ENCODE results near the gene ERVK3-1. TPM values are rescaled to one million over a fixed set of nuclear protein-coding genes. Genes with fewer than 3 reads are reported as not detected.

ERVK3-1 gene
- total and polyA plus RNA-seq, 2 of the 13 experiments (the other 11 are each of a cell fraction or from before 2014, with no cell fraction given): 28.5 to 38.7 TPM

- no peak for TF ChIP-seq ZNF362 (CRISPR knock-in tag; IDR thresholded peaks at IDR 0.05; ENCODE audit: borderline replicate concordance)
- no peak for TF ChIP-seq PHF20 (CRISPR knock-in tag; IDR thresholded peaks at IDR 0.05)
- TF ChIP-seq, protein P1, sequence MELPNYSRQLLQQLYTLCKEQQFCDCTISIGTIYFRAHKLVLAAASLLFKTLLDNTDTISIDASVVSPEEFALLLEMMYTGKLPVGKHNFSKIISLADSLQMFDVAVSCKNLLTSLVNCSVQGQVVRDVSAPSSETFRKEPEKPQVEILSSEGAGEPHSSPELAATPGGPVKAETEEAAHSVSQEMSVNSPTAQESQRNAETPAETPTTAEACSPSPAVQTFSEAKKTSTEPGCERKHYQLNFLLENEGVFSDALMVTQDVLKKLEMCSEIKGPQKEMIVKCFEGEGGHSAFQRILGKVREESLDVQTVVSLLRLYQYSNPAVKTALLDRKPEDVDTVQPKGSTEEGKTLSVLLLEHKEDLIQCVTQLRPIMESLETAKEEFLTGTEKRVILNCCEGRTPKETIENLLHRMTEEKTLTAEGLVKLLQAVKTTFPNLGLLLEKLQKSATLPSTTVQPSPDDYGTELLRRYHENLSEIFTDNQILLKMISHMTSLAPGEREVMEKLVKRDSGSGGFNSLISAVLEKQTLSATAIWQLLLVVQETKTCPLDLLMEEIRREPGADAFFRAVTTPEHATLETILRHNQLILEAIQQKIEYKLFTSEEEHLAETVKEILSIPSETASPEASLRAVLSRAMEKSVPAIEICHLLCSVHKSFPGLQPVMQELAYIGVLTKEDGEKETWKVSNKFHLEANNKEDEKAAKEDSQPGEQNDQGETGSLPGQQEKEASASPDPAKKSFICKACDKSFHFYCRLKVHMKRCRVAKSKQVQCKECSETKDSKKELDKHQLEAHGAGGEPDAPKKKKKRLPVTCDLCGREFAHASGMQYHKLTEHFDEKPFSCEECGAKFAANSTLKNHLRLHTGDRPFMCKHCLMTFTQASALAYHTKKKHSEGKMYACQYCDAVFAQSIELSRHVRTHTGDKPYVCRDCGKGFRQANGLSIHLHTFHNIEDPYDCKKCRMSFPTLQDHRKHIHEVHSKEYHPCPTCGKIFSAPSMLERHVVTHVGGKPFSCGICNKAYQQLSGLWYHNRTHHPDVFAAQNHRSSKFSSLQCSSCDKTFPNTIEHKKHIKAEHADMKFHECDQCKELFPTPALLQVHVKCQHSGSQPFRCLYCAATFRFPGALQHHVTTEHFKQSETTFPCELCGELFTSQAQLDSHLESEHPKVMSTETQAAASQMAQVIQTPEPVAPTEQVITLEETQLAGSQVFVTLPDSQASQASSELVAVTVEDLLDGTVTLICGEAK (IDR thresholded peaks at IDR 0.05): no peak
- TF ChIP-seq, protein P1 (CRISPR knock-in tag; IDR thresholded peaks at IDR 0.05): no peak
- TF ChIP-seq IRX3 (CRISPR knock-in tag; IDR thresholded peaks at IDR 0.05; ENCODE audit: borderline replicate concordance, low read depth): no peak
- TF ChIP-seq ZBTB34 (CRISPR knock-in tag; IDR thresholded peaks at IDR 0.05): 0 out of 2 replicates have a peak, but pooled peaks have one; percentile 36
- no peak for TF ChIP-seq YEATS2 (CRISPR knock-in tag; IDR thresholded peaks at IDR 0.05; ENCODE audit: borderline replicate concordance)
- no peak for TF ChIP-seq KLF11 (CRISPR knock-in tag; IDR thresholded peaks at IDR 0.05)
- no peak for TF ChIP-seq ZNF841 (CRISPR knock-in tag; IDR thresholded peaks at IDR 0.05; ENCODE audit: borderline replicate concordance)
- TF ChIP-seq ZSCAN21 (CRISPR knock-in tag; IDR thresholded peaks at IDR 0.05; ENCODE audit: borderline replicate concordance): no peak
- TF ChIP-seq GATAD1 (CRISPR knock-in tag; IDR thresholded peaks at IDR 0.05): no peak
- TF ChIP-seq ONECUT2 (CRISPR knock-in tag; IDR thresholded peaks at IDR 0.05): no peak
- TF ChIP-seq BRCA1 (CRISPR knock-in tag; IDR thresholded peaks at IDR 0.05): 0 out of 2 replicates have a peak, but pooled peaks have one; percentile 59
- peak; percentile 53 for TF ChIP-seq ZNF781 (CRISPR knock-in tag; IDR thresholded peaks at IDR 0.05; ENCODE audit: borderline replicate concordance, not compliant biosample characterization)
- no peak for TF ChIP-seq ZNF329 (CRISPR knock-in tag; IDR thresholded peaks at IDR 0.05; ENCODE audit: low read depth)
- no peak for TF ChIP-seq UBTF (CRISPR knock-in tag; IDR thresholded peaks at IDR 0.05)
- TF ChIP-seq ZNF224 (CRISPR knock-in tag; IDR thresholded peaks at IDR 0.05): no peak
These were observed 21.3 kb downstream of the ERVK3-1 start (continued) for GRCh38 chr19:58326501-58326913.
